ENCODE measurements around the gene MAP3K19.

DNA sequence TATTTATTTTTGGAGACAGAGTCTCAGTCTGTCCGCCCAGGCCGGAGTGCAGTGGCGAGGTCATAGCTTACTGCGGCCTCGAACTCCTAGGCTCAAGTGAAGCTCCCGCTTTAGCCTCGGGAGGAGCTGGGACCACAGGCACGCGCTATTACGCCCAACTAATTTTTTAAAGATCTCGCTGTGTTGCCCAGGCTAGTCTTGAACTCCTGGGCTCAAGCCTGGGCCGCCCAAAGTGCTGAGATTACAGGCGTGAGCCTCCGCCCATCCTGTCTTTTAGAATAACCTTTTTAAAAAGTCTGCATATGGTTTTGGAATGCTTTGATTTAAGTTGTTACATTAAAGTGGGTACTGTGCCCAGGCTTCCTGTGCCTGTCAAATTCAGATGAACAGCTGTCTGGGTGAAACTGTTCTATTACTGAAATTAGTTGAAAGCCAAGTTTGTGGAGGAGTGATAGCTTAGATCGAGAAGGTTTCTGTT, 5.8 kb upstream of the MAP3K19 start:
- TF ChIP-seq, protein P1, sequence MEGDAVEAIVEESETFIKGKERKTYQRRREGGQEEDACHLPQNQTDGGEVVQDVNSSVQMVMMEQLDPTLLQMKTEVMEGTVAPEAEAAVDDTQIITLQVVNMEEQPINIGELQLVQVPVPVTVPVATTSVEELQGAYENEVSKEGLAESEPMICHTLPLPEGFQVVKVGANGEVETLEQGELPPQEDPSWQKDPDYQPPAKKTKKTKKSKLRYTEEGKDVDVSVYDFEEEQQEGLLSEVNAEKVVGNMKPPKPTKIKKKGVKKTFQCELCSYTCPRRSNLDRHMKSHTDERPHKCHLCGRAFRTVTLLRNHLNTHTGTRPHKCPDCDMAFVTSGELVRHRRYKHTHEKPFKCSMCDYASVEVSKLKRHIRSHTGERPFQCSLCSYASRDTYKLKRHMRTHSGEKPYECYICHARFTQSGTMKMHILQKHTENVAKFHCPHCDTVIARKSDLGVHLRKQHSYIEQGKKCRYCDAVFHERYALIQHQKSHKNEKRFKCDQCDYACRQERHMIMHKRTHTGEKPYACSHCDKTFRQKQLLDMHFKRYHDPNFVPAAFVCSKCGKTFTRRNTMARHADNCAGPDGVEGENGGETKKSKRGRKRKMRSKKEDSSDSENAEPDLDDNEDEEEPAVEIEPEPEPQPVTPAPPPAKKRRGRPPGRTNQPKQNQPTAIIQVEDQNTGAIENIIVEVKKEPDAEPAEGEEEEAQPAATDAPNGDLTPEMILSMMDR (IDR thresholded peaks at IDR 0.05; ENCODE audit: low read depth, low read length, poor library complexity, severe bottlenecking): no peak
- no peak for TF ChIP-seq EZH2phosphoT487 (IDR thresholded peaks at IDR 0.05; ENCODE audit: borderline replicate concordance, low read length)

Data from DOHH2 (cell line).